ENCODE data around the gene LARP6. TPM values are rescaled to one million over a fixed set of nuclear protein-coding genes. Genes with fewer than 3 reads are reported as not detected.

Gene LARP6
- total and polyA plus RNA-seq, 9 donors = 10.6 to 17.9 (median 13.7) TPM

- H3K4me3 ChIP-seq (ENCODE audit: low read length) = no peak overlapping the region
- no peaks in the 10 kb centered on the region for H3K36me3 ChIP-seq (ENCODE audit: control insufficient read depth, insufficient read depth, low read length)
- peaks cover 2% of the 10 kb centered on the region for H3K27me3 ChIP-seq (ENCODE audit: control insufficient read depth, insufficient read depth, low read length)
- 93% methylated on average over 1 of the region's 6 CpGs for WGBS (ENCODE audit: insufficient coverage)
- no peaks in the 10 kb centered on the region for H3K9me3 ChIP-seq (replicated peaks; ENCODE audit: control insufficient read depth, low read depth, low read length)
- DNase-seq = no peak
- H3K27ac ChIP-seq (ENCODE audit: low read length) = no peak overlapping the region
- no peaks in the 10 kb centered on the region for H3K4me1 ChIP-seq (ENCODE audit: control insufficient read depth, insufficient read depth, low read length)
Observed at GRCh38 chr15:70783610-70784022, 70.3 kb downstream of the LARP6 start.

- DNase-seq = no peak
- no peaks in the 10 kb centered on the region for H3K9me3 ChIP-seq (replicated peaks; ENCODE audit: control insufficient read depth, low read depth, low read length)
- WGBS (ENCODE audit: insufficient coverage) = no CpG with 5 or more reads among the region's 3 CpGs
- H3K4me3 ChIP-seq (ENCODE audit: low read length) = no peak overlapping the region
- H3K27ac ChIP-seq (ENCODE audit: low read length) = no peak overlapping the region
- H3K4me1 ChIP-seq (ENCODE audit: control insufficient read depth, insufficient read depth, low read length) = no peaks in the 10 kb centered on the region
- no peaks in the 10 kb centered on the region for H3K36me3 ChIP-seq (ENCODE audit: control insufficient read depth, insufficient read depth, low read length)
- peaks cover 2% of the 10 kb centered on the region for H3K27me3 ChIP-seq (ENCODE audit: control insufficient read depth, insufficient read depth, low read length)
Observed at GRCh38 chr15:70783041-70783440, 70.9 kb downstream of the LARP6 start.

GRCh38 chr15:70781236-70781635 is 72.7 kb downstream of the LARP6 start:
- no peaks in the 10 kb centered on the region for H3K36me3 ChIP-seq (ENCODE audit: control insufficient read depth, insufficient read depth, low read length)
- H3K9me3 ChIP-seq (replicated peaks; ENCODE audit: control insufficient read depth, low read depth, low read length) = no peaks in the 10 kb centered on the region
- no peaks in the 10 kb centered on the region for H3K4me1 ChIP-seq (ENCODE audit: control insufficient read depth, insufficient read depth, low read length)
- no peak overlapping the region for H3K27ac ChIP-seq (ENCODE audit: low read length)
- H3K4me3 ChIP-seq (ENCODE audit: low read length) = no peak overlapping the region
- peaks cover 2% of the 10 kb centered on the region for H3K27me3 ChIP-seq (ENCODE audit: control insufficient read depth, insufficient read depth, low read length)
- no peak for DNase-seq
- 89% methylated on average over 5 of the region's 5 CpGs for WGBS (ENCODE audit: insufficient coverage)

Other genes with a start within 250 kb of the LARP6 start
- 117 TPM for gene UACA, start 90.6 kb downstream of the LARP6 start, total RNA-seq
- gene UACA, start 90.6 kb downstream of the LARP6 start, polyA plus RNA-seq (ENCODE audit: insufficient read depth in 1 of 8, insufficient read length in 8 of 8, low replicate concordance in 1 of 8) = 100 to 1,000 TPM in 7 of 8 donors, 10 to 100 TPM in 1; 92.8 to 139 (median 128) TPM
- 1.5 TPM for gene THAP10, start 38.3 kb upstream of the LARP6 start, total RNA-seq
- 1 to 10 TPM; 1.7 to 3.5 (median 2.4) TPM for gene THAP10, start 38.3 kb upstream of the LARP6 start, polyA plus RNA-seq (ENCODE audit: insufficient read depth in 1 of 8, insufficient read length in 8 of 8, low replicate concordance in 1 of 8)
- gene LRRC49, start 38.7 kb upstream of the LARP6 start, total RNA-seq = 13.8 TPM
- gene LRRC49, start 38.7 kb upstream of the LARP6 start, polyA plus RNA-seq (ENCODE audit: insufficient read depth in 1 of 8, insufficient read length in 8 of 8, low replicate concordance in 1 of 8) = 1 to 10 TPM; 4.5 to 7.4 (median 5.9) TPM